Stomach (tissue), 9 donors: Measurements from ENCODE around the gene POLA1. TPM values are rescaled to one million over a fixed set of nuclear protein-coding genes. Genes with fewer than 3 reads are reported as not detected.

Experiments used
- DNase-seq, 2 donors: peaks; one replicate each; pipeline versions ENCODE4 v3.0.0 to v3.0.0-alpha.2; 2013 to 2019
- H3K27ac ChIP-seq, 5 donors: fragments of 200-600 bp in 4 of 5; sonication (generic) in 4 of 5; one replicate each; pipeline ENCODE4 v1.5.1; 2013 to 2019; ENCODE audit warnings: mild to moderate bottlenecking in 1 of 5, moderate library complexity in 1 of 5
- H3K27me3 ChIP-seq, 3 donors: fragments of 200-600 bp; sonication (generic); one replicate each; pipeline ENCODE4 v1.5.1; 2017 to 2019; ENCODE audit warnings: mixed run types in 1 of 3
- H3K36me3 ChIP-seq, 4 donors: fragments of 200-600 bp; sonication (generic); 1 replicate in 3 of 4; 2 replicates in 1 of 4; pipeline ENCODE4 v1.5.1; 2016 to 2019
- H3K4me1 ChIP-seq, 4 donors: fragments of 200-600 bp; sonication (generic); one replicate each; pipeline ENCODE4 v1.5.1; 2016 to 2019
- H3K4me3 ChIP-seq, 4 donors: fragments of 200-600 bp; sonication (generic) in 3 of 4; one replicate each; pipeline ENCODE4 v1.5.1; 2016 to 2019; ENCODE audit warnings: mild to moderate bottlenecking in 1 of 4
- H3K9me3 ChIP-seq, 4 donors: fragments of 200-600 bp; sonication (generic); one replicate each; pipeline ENCODE4 v1.5.1; 2016 to 2019
- CTCF ChIP-seq, 7 experiments: fragments of 450-650 bp in 4 of 7; fragments of 200-600 bp in 3 of 7; sonication (generic) in 3 of 7; IDR thresholded peaks; one replicate each; pipeline ENCODE4 v1.5.1; 2016 to 2019; ENCODE audit warnings: antibody characterized with exemption in 7 of 7, control low read depth in 2 of 7, mild to moderate bottlenecking in 1 of 7
- EP300 ChIP-seq: sonication (generic); formaldehyde crosslinking; IDR thresholded peaks from one replicate; pipeline ENCODE4 v1.6.1; 2017; ENCODE audit warnings: antibody characterized with exemption
- POLR2A ChIP-seq, 4 donors: fragments of 450-650 bp; IDR thresholded peaks; one replicate each; pipeline ENCODE4 v1.6.1; 2016; ENCODE audit warnings: antibody characterized with exemption in 4 of 4, control low read depth in 2 of 4, mild to moderate bottlenecking in 1 of 4, moderate library complexity in 1 of 4
- POLR2AphosphoS5 ChIP-seq, 3 donors: sonication (generic); formaldehyde crosslinking; IDR thresholded peaks; one replicate each; pipeline ENCODE4 v1.6.1; 2016; ENCODE audit warnings: antibody characterized with exemption in 3 of 3
- WGBS, 5 donors: extraction: QIAGEN DNeasy Blood & Tissue Kit in 3 of 5; methylation state at CpG; one replicate each; pipeline versions ENCODE4 v1.1.5 to v1.1.7; 2013 to 2018; 5-methylcytosine and 5-hydroxymethylcytosine counted together
- intact Hi-C: fragments of 100-400 bp; cut with DNase I; formaldehyde crosslinking; loops from one replicate; pipeline ENCODE4 v1.15.1; 2023; ENCODE audit warnings: low total_unique reads
- polyA plus RNA-seq, 3 donors: library from polyadenylated mRNA; stranded (reverse); fragments of 200-250 nt; gene quantifications; one replicate each; pipeline ENCODE4 v1.2.3, GENCODE V29; 2013
- total RNA-seq, 5 donors: library from RNA; depleted of rRNA; stranded (reverse); fragments of >200 nt; gene quantifications; one replicate each; pipeline versions ENCODE4 v1.1.0 to v1.2.3, GENCODE V29; 2014 to 2016
- donor health status: healthy with polysubstance abuse.
- donor health status: Bipolar disorder and iron deficiency.
- donor health status: healthy.

Gene POLA1
- total and polyA plus RNA-seq, 8 donors, result 2.7 to 32.9 (median 8.9) TPM

- Histone ChIP-seq H3K36me3 (peaks cover 0 to 4% (median 0%) of the 10 kb centered on the region in 4 donors), H3K9me3 (no peaks in the 10 kb centered on the region), H3K27me3 (no peaks in the 10 kb centered on the region), H3K27ac (no peak overlapping the region), H3K4me3 (no peak overlapping the region), H3K4me1 (no peaks in the 10 kb centered on the region)
- no peak for TF ChIP-seq EP300
- TF ChIP-seq POLR2A (IDR thresholded peaks at IDR 0.05), result no peak
- no peak for TF ChIP-seq CTCF (IDR thresholded peaks at IDR 0.05)
- no peak for TF ChIP-seq POLR2AphosphoS5 (IDR thresholded peaks at IDR 0.05)
- intact Hi-C loops, result no loop called here
- no peak for DNase-seq
Observed at GRCh38 chrX:24934279-24934678, 240.6 kb downstream of the POLA1 start.

- 58 to 91% (median 79%) methylated on average over 4 of the region's 4 CpGs for WGBS, 5 donors
- H3K4me1 ChIP-seq, result no peaks in the 10 kb centered on the region
- intact Hi-C loops, result no loop called here
Observed at GRCh38 chrX:24945009-24945408, 251.3 kb downstream of the POLA1 start.

GRCh38 chrX:24946369-24946768, 252.7 kb downstream of the POLA1 start:
- DNase-seq, result no peak
- Histone ChIP-seq H3K4me3 (no peak overlapping the region), H3K9me3 (no peaks in the 10 kb centered on the region), H3K36me3 (no peaks in the 10 kb centered on the region), H3K4me1 (no peaks in the 10 kb centered on the region), H3K27ac (no peak overlapping the region), H3K27me3 (no peaks in the 10 kb centered on the region)
- TF ChIP-seq POLR2AphosphoS5 (IDR thresholded peaks at IDR 0.05) (no peak), CTCF (IDR thresholded peaks at IDR 0.05) (no peak)
- intact Hi-C loops, result no loop called here

More at GRCh38 chrX:24945009-24945408, 251.3 kb downstream of the POLA1 start:
- Histone ChIP-seq H3K27me3 (no peaks in the 10 kb centered on the region), H3K9me3 (no peaks in the 10 kb centered on the region), H3K27ac (no peak overlapping the region), H3K36me3 (no peaks in the 10 kb centered on the region), H3K4me3 (no peak overlapping the region)
- no peak for DNase-seq
- TF ChIP-seq POLR2A (IDR thresholded peaks at IDR 0.05) (no peak), POLR2AphosphoS5 (IDR thresholded peaks at IDR 0.05) (no peak), EP300 (no peak), CTCF (IDR thresholded peaks at IDR 0.05) (no peak)

- Histone ChIP-seq H3K9me3 (no peaks in the 10 kb centered on the region), H3K27me3 (no peaks in the 10 kb centered on the region), H3K4me1 (no peaks in the 10 kb centered on the region), H3K4me3 (no peak overlapping the region), H3K36me3 (no peaks in the 10 kb centered on the region), H3K27ac (no peak overlapping the region)
- TF ChIP-seq POLR2AphosphoS5 (IDR thresholded peaks at IDR 0.05), result no peak
- TF ChIP-seq CTCF (IDR thresholded peaks at IDR 0.05), result no peak
- TF ChIP-seq EP300, result no peak
- TF ChIP-seq POLR2A (IDR thresholded peaks at IDR 0.05), result no peak
- no peak for DNase-seq
- 69 to 94% (median 83%) methylated on average over 2 of the region's 2 CpGs for WGBS, 5 donors
- intact Hi-C loops, result no loop called here
Observed at GRCh38 chrX:24954732-24955131, 261.0 kb downstream of the POLA1 start.
